H9 (cell line): ENCODE measurements around the gene AP4E1. TPM values are rescaled to one million over a fixed set of nuclear protein-coding genes. Genes with fewer than 3 reads are reported as not detected.

ENCODE experiments used
- DNase-seq: peaks from one replicate; pipeline ENCODE4 v3.0.0-alpha.2; 2017
- H2AFZ ChIP-seq: one replicate; pipeline ENCODE4 v1.6.1; 2013; ENCODE audit warnings: mild to moderate bottlenecking, low read length, control low read depth, moderate library complexity
- H2AK5ac ChIP-seq: 2 replicates; pipeline ENCODE4 v1.6.1; 2013; ENCODE audit warnings: low read length, control low read depth, mixed read lengths; ENCODE audit not compliant: insufficient read length
- H2BK120ac ChIP-seq: one replicate; pipeline ENCODE4 v1.6.1; 2013; ENCODE audit warnings: low read depth, mild to moderate bottlenecking, low read length, control low read depth, inconsistent platforms; ENCODE audit not compliant: poor library complexity, severe bottlenecking
- H2BK12ac ChIP-seq: 2 replicates; pipeline ENCODE4 v1.6.1; 2013; ENCODE audit warnings: low read length, control low read depth, mixed read lengths, low read depth; ENCODE audit not compliant: insufficient read length
- H2BK15ac ChIP-seq: 2 replicates; pipeline ENCODE4 v1.6.1; 2013; ENCODE audit warnings: low read depth, low read length, control low read depth
- H2BK20ac ChIP-seq: one replicate; pipeline ENCODE4 v1.6.1; 2013; ENCODE audit warnings: low read depth, mild to moderate bottlenecking, low read length, control low read depth, inconsistent platforms; ENCODE audit not compliant: poor library complexity, severe bottlenecking
- H2BK5ac ChIP-seq: 2 replicates; pipeline ENCODE4 v1.6.1; 2013; ENCODE audit warnings: low read length, control low read depth, mixed read lengths; ENCODE audit not compliant: insufficient read length
- H3K14ac ChIP-seq: 2 replicates; pipeline ENCODE4 v1.6.1; 2013; ENCODE audit warnings: low read length, control low read depth; ENCODE audit not compliant: insufficient read depth
- H3K18ac ChIP-seq: 2 replicates; pipeline ENCODE4 v1.6.1; 2013; ENCODE audit warnings: low read depth, mild to moderate bottlenecking, mixed read lengths, low read length, control low read depth; ENCODE audit not compliant: insufficient read length
- H3K23ac ChIP-seq: 2 replicates; pipeline ENCODE4 v1.6.1; 2013; ENCODE audit warnings: low read length, control low read depth, mixed read lengths, low read depth; ENCODE audit not compliant: insufficient read length
- H3K23me2 ChIP-seq: 2 replicates; pipeline ENCODE4 v1.6.1; 2013; ENCODE audit warnings: low read depth, mild to moderate bottlenecking, mixed read lengths, low read length, control low read depth; ENCODE audit not compliant: insufficient read length, poor library complexity, severe bottlenecking
- H3K27ac ChIP-seq: 2 replicates; pipeline ENCODE4 v1.5.1; 2013; ENCODE audit warnings: low read length, control low read depth, mixed read lengths, low read depth; ENCODE audit not compliant: insufficient read length
- H3K27me3 ChIP-seq: 2 replicates; pipeline ENCODE4 v1.6.1; 2013; ENCODE audit warnings: low read length, control low read depth, inconsistent platforms; ENCODE audit not compliant: insufficient read depth
- H3K4ac ChIP-seq: 2 replicates; pipeline ENCODE4 v1.6.1; 2013; ENCODE audit warnings: low read depth, mild to moderate bottlenecking, control low read depth, inconsistent platforms, low read length, moderate library complexity
- H3K4me1 ChIP-seq: 2 replicates; pipeline ENCODE4 v1.6.1; 2013; ENCODE audit warnings: low read length, control low read depth, inconsistent platforms; ENCODE audit not compliant: insufficient read depth
- H3K4me2 ChIP-seq: 2 replicates; pipeline ENCODE4 v1.6.1; 2013; ENCODE audit warnings: low read length, control low read depth, mixed read lengths; ENCODE audit not compliant: insufficient read length, insufficient read depth
- H3K56ac ChIP-seq: 2 replicates; pipeline ENCODE4 v1.6.1; 2013; ENCODE audit warnings: low read depth, mild to moderate bottlenecking, mixed read lengths, low read length, control low read depth; ENCODE audit not compliant: insufficient read length
- H3K79me1 ChIP-seq: 2 replicates; pipeline ENCODE4 v1.6.1; 2013; ENCODE audit warnings: low read depth, mild to moderate bottlenecking, moderate library complexity, low read length, control low read depth, inconsistent platforms; ENCODE audit not compliant: insufficient read depth, poor library complexity, severe bottlenecking
- H3K79me2 ChIP-seq: 2 replicates; pipeline ENCODE4 v1.6.1; 2013; ENCODE audit warnings: low read length, control low read depth, inconsistent platforms; ENCODE audit not compliant: insufficient read depth
- H3K9ac ChIP-seq: 2 replicates; pipeline ENCODE4 v1.6.1; 2013; ENCODE audit warnings: low read length, control low read depth, mixed read lengths; ENCODE audit not compliant: insufficient read length; ENCODE audit errors: extremely low read depth
- H3K9me3 ChIP-seq: one replicate; pipeline ENCODE4 v1.6.1; 2013; ENCODE audit warnings: low read depth, low read length, inconsistent platforms; ENCODE audit not compliant: control insufficient read depth
- H3T11ph ChIP-seq: one replicate; pipeline ENCODE4 v1.6.1; 2013; ENCODE audit warnings: mild to moderate bottlenecking, low read length, control low read depth, inconsistent platforms
- H4K20me1 ChIP-seq: one replicate; pipeline ENCODE4 v1.6.1; 2013; ENCODE audit not compliant: control insufficient read depth, insufficient read length, insufficient read depth
- H4K5ac ChIP-seq: 2 replicates; pipeline ENCODE4 v1.6.1; 2013; ENCODE audit warnings: low read depth, mild to moderate bottlenecking, mixed read lengths, low read length, control low read depth; ENCODE audit not compliant: insufficient read length
- H4K8ac ChIP-seq: replicated peaks from 2 replicates; pipeline ENCODE4 v1.6.1; 2013; ENCODE audit warnings: low read length, control low read depth, mixed read lengths, low read depth; ENCODE audit not compliant: insufficient read length
- H4K91ac ChIP-seq: 2 replicates; pipeline ENCODE4 v1.6.1; 2013; ENCODE audit warnings: low read depth, mild to moderate bottlenecking, moderate library complexity, mixed read lengths, low read length, control low read depth; ENCODE audit not compliant: insufficient read length
- H3K27ac Mint-ChIP-seq, 3 experiments: 2 replicates in 2 of 3; 3 replicates in 1 of 3; pipeline ENCODE4 v1.8.0; 2020 to 2021; ENCODE audit warnings: mixed read lengths in 3 of 3, mild to moderate bottlenecking in 1 of 3, moderate library complexity in 1 of 3
- H3K27me3 Mint-ChIP-seq: 2 replicates; pipeline ENCODE4 v1.8.0; 2021; ENCODE audit warnings: low read depth, mild to moderate bottlenecking, moderate library complexity, mixed read lengths
- H3K36me3 Mint-ChIP-seq, 3 experiments: 2 replicates in 2 of 3; 3 replicates in 1 of 3; pipeline ENCODE4 v1.8.0; 2020 to 2021; ENCODE audit warnings: low read depth in 3 of 3, mixed read lengths in 3 of 3; ENCODE audit not compliant: insufficient read depth in 1 of 3
- H3K4me1 Mint-ChIP-seq, 2 experiments: 2 replicates each; pipeline ENCODE4 v1.8.0; 2020; ENCODE audit warnings: mixed read lengths in 2 of 2
- H3K4me3 Mint-ChIP-seq, 2 experiments: 2 replicates in 1 of 2; 3 replicates in 1 of 2; pipeline ENCODE4 v1.8.0; 2020 to 2021; ENCODE audit warnings: mild to moderate bottlenecking in 2 of 2, mixed read lengths in 2 of 2, moderate library complexity in 1 of 2
- H3K9me3 Mint-ChIP-seq, 2 experiments: 2 replicates in 1 of 2; 3 replicates in 1 of 2; pipeline ENCODE4 v1.8.0; 2020; ENCODE audit warnings: mild to moderate bottlenecking in 2 of 2, mixed read lengths in 2 of 2, moderate library complexity in 1 of 2
- WGBS: extraction: QIAGEN DNeasy Blood & Tissue Kit; methylation state at CpG from one replicate; pipeline ENCODE4 v1.1.7; 2013; ENCODE audit warnings: missing lambda C conversion rate, low lambda C conversion rate, mixed read lengths; ENCODE audit not compliant: insufficient read length; ENCODE audit errors: extremely low coverage; 5-methylcytosine and 5-hydroxymethylcytosine counted together
- total RNA-seq: library from RNA; stranded (reverse); gene quantifications from 2 replicates; pipeline ENCODE4 v1.2.1, GENCODE V29; 2021
- TF ChIP-seq, protein P1 (sequence below): fragments of 200-600 bp; sonication (generic); conservative IDR thresholded peaks from 3 replicates; pipeline ENCODE4 v1.8.0; 2021; ENCODE audit warnings: antibody characterized with exemption, mild to moderate bottlenecking

AP4E1 gene
- total RNA-seq, 1 experiment from 2014 or later = 13.8 TPM

DNA sequence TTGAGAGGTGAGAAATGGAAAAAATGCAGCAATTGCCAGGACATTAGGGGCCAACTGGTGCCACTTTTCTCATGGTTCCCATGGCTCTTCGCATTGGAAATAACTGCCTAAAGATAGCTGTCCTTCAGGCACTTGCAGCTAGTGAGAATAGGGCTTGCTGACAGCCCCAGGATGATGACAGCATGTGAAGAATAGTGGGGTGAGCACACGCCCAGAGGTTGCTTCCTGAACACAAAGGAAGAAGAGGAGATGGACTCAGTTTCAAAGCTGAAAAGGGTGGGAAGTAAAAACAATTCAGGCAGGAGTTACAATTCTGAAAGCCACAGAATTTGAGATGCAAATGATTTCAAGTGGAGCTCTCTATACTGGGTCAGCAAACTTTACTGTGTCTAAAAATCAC is 140.6 kb downstream of the AP4E1 start:
- Histone ChIP-seq H2AK5ac (no peak overlapping the region), H3K14ac (no peak overlapping the region), H3K18ac (no peak overlapping the region), H3K9ac (no peak overlapping the region), H3K9me3 (no peaks in the 10 kb centered on the region), H2BK120ac (no peak overlapping the region), H3K4me1 (peaks cover 1% of the 10 kb centered on the region; the same call in 1 of the 2 replicates), H4K5ac (no peak overlapping the region), H3T11ph (no peak overlapping the region), H4K20me1 (no peaks in the 10 kb centered on the region), H3K27me3 (no peaks in the 10 kb centered on the region), H3K79me1 (no peaks in the 10 kb centered on the region), H2BK15ac (no peak overlapping the region), H4K8ac (no peak overlapping the region), H3K23ac (no peak overlapping the region), H3K56ac (no peak overlapping the region), H4K91ac (no peak overlapping the region), H2AFZ (no peak overlapping the region), H3K23me2 (no peaks in the 10 kb centered on the region), H2BK5ac (no peak overlapping the region), H3K4me2 (no peak overlapping the region), H2BK12ac (no peak overlapping the region), H3K4ac (no peak overlapping the region), H3K27ac (no peak overlapping the region), H3K79me2 (no peaks in the 10 kb centered on the region), H2BK20ac (no peak overlapping the region)
- DNase-seq = no peak
- Mint-ChIP-seq H3K36me3 (peaks cover 0 to 2% (median 1%) of the 10 kb centered on the region in 3 experiments; a peak in 2 of 7 replicates), H3K9me3 (no peaks in the 10 kb centered on the region), H3K4me1 (peaks cover 22 to 31% of the 10 kb centered on the region in 2 experiments), H3K27ac (no peak overlapping the region), H3K27me3 (no peaks in the 10 kb centered on the region), H3K4me3 (no peak overlapping the region)
- TF ChIP-seq, protein P1, sequence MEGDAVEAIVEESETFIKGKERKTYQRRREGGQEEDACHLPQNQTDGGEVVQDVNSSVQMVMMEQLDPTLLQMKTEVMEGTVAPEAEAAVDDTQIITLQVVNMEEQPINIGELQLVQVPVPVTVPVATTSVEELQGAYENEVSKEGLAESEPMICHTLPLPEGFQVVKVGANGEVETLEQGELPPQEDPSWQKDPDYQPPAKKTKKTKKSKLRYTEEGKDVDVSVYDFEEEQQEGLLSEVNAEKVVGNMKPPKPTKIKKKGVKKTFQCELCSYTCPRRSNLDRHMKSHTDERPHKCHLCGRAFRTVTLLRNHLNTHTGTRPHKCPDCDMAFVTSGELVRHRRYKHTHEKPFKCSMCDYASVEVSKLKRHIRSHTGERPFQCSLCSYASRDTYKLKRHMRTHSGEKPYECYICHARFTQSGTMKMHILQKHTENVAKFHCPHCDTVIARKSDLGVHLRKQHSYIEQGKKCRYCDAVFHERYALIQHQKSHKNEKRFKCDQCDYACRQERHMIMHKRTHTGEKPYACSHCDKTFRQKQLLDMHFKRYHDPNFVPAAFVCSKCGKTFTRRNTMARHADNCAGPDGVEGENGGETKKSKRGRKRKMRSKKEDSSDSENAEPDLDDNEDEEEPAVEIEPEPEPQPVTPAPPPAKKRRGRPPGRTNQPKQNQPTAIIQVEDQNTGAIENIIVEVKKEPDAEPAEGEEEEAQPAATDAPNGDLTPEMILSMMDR = no peak
- WGBS = no CpG with 5 or more reads among the region's 2 CpGs
